GM23338 (cell line): ENCODE measurements around the gene MAPK1. TPM values are rescaled to one million over a fixed set of nuclear protein-coding genes. Genes with fewer than 3 reads are reported as not detected.

Source experiments
- ATAC-seq: fragments of 200-7000 bp; cut with Tn5 transposase; 3 replicates; pipeline ENCODE4 v1.9.1; 2020
- DNase-seq: peaks from one replicate; pipeline ENCODE4 v3.0.0-alpha.2; 2015; ENCODE audit warnings: low spot score
- H2AFZ ChIP-seq: fragments of 200-600 bp; sonication (generic); 2 replicates; pipeline ENCODE4 v1.8.0; 2016; ENCODE audit warnings: antibody characterized with exemption, mild to moderate bottlenecking, moderate library complexity
- H3F3A ChIP-seq: fragments of 200-600 bp; sonication (generic); replicated peaks from 2 replicates; pipeline ENCODE4 v1.8.0; 2017; ENCODE audit warnings: antibody characterized with exemption, mixed run types, low read depth
- H3K27ac ChIP-seq: fragments of 200-600 bp; sonication (generic); 2 replicates; pipeline ENCODE4 v1.6.1; 2016; ENCODE audit warnings: low read depth
- H3K27me3 ChIP-seq: fragments of 200-600 bp; sonication (generic); 2 replicates; pipeline ENCODE4 v1.8.0; 2016; ENCODE audit warnings: mild to moderate bottlenecking, mixed run types, moderate library complexity; ENCODE audit not compliant: insufficient read depth
- H3K36me3 ChIP-seq: fragments of 200-600 bp; sonication (generic); 2 replicates; pipeline ENCODE4 v1.8.0; 2016; ENCODE audit warnings: mild to moderate bottlenecking; ENCODE audit not compliant: insufficient read depth
- H3K4me1 ChIP-seq: fragments of 200-600 bp; sonication (generic); 2 replicates; pipeline ENCODE4 v1.8.0; 2016; ENCODE audit warnings: mild to moderate bottlenecking, moderate library complexity; ENCODE audit not compliant: insufficient read depth
- H3K4me2 ChIP-seq: fragments of 200-600 bp; sonication (generic); 2 replicates; pipeline ENCODE4 v1.7.1; 2017; ENCODE audit warnings: mixed run types
- H3K4me3 ChIP-seq: fragments of 200-600 bp; sonication (generic); 2 replicates; pipeline ENCODE4 v1.6.1; 2016; ENCODE audit warnings: mixed run types
- H3K79me2 ChIP-seq: fragments of 200-600 bp; sonication (generic); replicated peaks from 2 replicates; pipeline ENCODE4 v1.8.0; 2017; ENCODE audit warnings: mild to moderate bottlenecking; ENCODE audit not compliant: insufficient read depth
- H3K9me2 ChIP-seq: fragments of 200-600 bp; sonication (generic); 2 replicates; pipeline ENCODE4 v1.8.0; 2017; ENCODE audit not compliant: insufficient read depth
- H4K20me1 ChIP-seq: fragments of 200-600 bp; sonication (generic); replicated peaks from 2 replicates; pipeline ENCODE4 v1.8.0; 2017; ENCODE audit warnings: mild to moderate bottlenecking; ENCODE audit not compliant: insufficient read depth
- H3K27ac Mint-ChIP-seq: 2 replicates; pipeline ENCODE4 v1.8.0; 2020; ENCODE audit warnings: inconsistent platforms, mild to moderate bottlenecking, moderate library complexity, mixed read lengths
- H3K27me3 Mint-ChIP-seq: 3 replicates; pipeline ENCODE4 v1.8.0; 2022; ENCODE audit warnings: low read depth, mild to moderate bottlenecking, moderate library complexity, mixed read lengths, inconsistent platforms; ENCODE audit not compliant: insufficient read depth, poor library complexity
- H3K36me3 Mint-ChIP-seq: 3 replicates; pipeline ENCODE4 v1.8.0; 2021; ENCODE audit warnings: low read depth, mild to moderate bottlenecking, inconsistent platforms, moderate library complexity, mixed read lengths
- H3K4me1 Mint-ChIP-seq: 3 replicates; pipeline ENCODE4 v1.8.0; 2020; ENCODE audit warnings: mild to moderate bottlenecking, inconsistent platforms, mixed read lengths
- H3K4me3 Mint-ChIP-seq: 3 replicates; pipeline ENCODE4 v1.8.0; 2021; ENCODE audit warnings: moderate library complexity, mild to moderate bottlenecking, inconsistent platforms, mixed read lengths
- H3K9me3 Mint-ChIP-seq: 3 replicates; pipeline ENCODE4 v1.8.0; 2020; ENCODE audit warnings: moderate library complexity, mild to moderate bottlenecking, inconsistent platforms, mixed read lengths
- NANOG ChIP-seq: IDR thresholded peaks from 2 replicates; pipeline ENCODE4 v1.6.1; 2016; ENCODE audit warnings: antibody characterized with exemption, borderline replicate concordance
- STAT1 ChIP-seq: IDR thresholded peaks from one replicate; pipeline ENCODE4 v1.6.1; 2016; ENCODE audit warnings: antibody characterized with exemption; ENCODE audit not compliant: unreplicated experiment
- ZNF331 ChIP-seq: fragments of 250-450 bp; sonication (Bioruptor Pico); IDR thresholded peaks from 2 replicates; pipeline ENCODE4 v1.5.0; 2020; ENCODE audit warnings: low read depth, mild to moderate bottlenecking, moderate library complexity
- ZNF462 ChIP-seq: fragments of 250-450 bp; sonication (Bioruptor Pico); IDR thresholded peaks from 2 replicates; pipeline ENCODE4 v1.5.0; 2020; ENCODE audit warnings: mild to moderate bottlenecking, moderate library complexity
- polyA plus RNA-seq: library from polyadenylated mRNA; unstranded; fragments of >200 nt; fragmentation: Nextera tagmentation; extraction: Ambion mirVana; gene quantifications from 2 replicates; pipeline ENCODE4 v1.2.1, GENCODE V29; 2016
- total RNA-seq: library from RNA; depleted of rRNA; stranded (reverse); fragments of >200 nt; shearing (Covaris generic); gene quantifications from 2 replicates; pipeline ENCODE4 v1.2.3, GENCODE V29; 2014
- TF ChIP-seq, protein P1 (sequence below): IDR thresholded peaks from one replicate; pipeline ENCODE4 v1.6.1; 2018; ENCODE audit warnings: antibody characterized with exemption; ENCODE audit not compliant: unreplicated experiment

MAPK1 gene
- total and polyA plus RNA-seq, 2 experiments from 2014 or later, result 17.4 to 77.5 TPM

DNA sequence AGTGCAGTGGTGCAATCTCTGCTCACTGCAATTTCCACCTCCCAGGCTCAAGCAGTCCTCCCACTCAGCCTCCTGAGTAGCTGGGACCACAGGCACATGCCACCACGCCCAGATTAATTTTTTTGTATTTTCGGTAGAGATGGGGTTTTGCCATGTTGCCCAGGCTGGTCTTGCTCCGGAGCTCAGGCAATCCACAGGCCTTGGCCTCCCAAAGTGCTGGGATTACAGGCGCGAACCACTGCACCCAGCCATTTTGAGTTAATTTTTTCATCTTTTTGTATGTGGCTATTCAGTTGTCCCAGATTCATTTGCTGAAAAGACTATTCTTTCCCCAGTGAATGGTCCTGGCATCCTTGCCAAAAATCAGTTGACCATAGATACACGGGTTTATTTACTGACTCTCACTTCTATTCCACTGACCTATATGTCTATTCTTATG is 63.6 kb downstream of the MAPK1 start (continued):
- TF ChIP-seq ZNF462 (CRISPR knock-in tag) (no peak), NANOG (no peak), ZNF331 (no peak)
- TF ChIP-seq, protein P1, sequence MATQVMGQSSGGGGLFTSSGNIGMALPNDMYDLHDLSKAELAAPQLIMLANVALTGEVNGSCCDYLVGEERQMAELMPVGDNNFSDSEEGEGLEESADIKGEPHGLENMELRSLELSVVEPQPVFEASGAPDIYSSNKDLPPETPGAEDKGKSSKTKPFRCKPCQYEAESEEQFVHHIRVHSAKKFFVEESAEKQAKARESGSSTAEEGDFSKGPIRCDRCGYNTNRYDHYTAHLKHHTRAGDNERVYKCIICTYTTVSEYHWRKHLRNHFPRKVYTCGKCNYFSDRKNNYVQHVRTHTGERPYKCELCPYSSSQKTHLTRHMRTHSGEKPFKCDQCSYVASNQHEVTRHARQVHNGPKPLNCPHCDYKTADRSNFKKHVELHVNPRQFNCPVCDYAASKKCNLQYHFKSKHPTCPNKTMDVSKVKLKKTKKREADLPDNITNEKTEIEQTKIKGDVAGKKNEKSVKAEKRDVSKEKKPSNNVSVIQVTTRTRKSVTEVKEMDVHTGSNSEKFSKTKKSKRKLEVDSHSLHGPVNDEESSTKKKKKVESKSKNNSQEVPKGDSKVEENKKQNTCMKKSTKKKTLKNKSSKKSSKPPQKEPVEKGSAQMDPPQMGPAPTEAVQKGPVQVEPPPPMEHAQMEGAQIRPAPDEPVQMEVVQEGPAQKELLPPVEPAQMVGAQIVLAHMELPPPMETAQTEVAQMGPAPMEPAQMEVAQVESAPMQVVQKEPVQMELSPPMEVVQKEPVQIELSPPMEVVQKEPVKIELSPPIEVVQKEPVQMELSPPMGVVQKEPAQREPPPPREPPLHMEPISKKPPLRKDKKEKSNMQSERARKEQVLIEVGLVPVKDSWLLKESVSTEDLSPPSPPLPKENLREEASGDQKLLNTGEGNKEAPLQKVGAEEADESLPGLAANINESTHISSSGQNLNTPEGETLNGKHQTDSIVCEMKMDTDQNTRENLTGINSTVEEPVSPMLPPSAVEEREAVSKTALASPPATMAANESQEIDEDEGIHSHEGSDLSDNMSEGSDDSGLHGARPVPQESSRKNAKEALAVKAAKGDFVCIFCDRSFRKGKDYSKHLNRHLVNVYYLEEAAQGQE, result no peak

GRCh38 chr22:21802673-21803072 is 64.8 kb downstream of the MAPK1 start:
- H3K27ac ChIP-seq, result no peak overlapping the region
- no peak overlapping the region for H3K27ac Mint-ChIP-seq
- peaks cover 9% of the 10 kb centered on the region; the same call in 1 of the 2 replicates for H4K20me1 ChIP-seq
- H3K4me1 ChIP-seq, result no peaks in the 10 kb centered on the region
- no peaks in the 10 kb centered on the region for H3F3A ChIP-seq
- H3K4me3 ChIP-seq, result no peak overlapping the region
- H3K79me2 ChIP-seq, result peaks cover 4% of the 10 kb centered on the region
- H3K4me3 Mint-ChIP-seq, result no peak overlapping the region
- H3K4me1 Mint-ChIP-seq, result no peaks in the 10 kb centered on the region
- H3K9me3 Mint-ChIP-seq, result no peaks in the 10 kb centered on the region
- peaks cover 55% of the 10 kb centered on the region for H3K36me3 ChIP-seq
- DNase-seq (no peak), ATAC-seq (no peak)
- H3K9me2 ChIP-seq, result no peaks in the 10 kb centered on the region
- peaks cover 76% of the 10 kb centered on the region for H3K36me3 Mint-ChIP-seq
- H3K4me2 ChIP-seq, result no peak overlapping the region
- TF ChIP-seq ZNF331 (no peak), STAT1 (no peak), NANOG (no peak)
- H3K27me3 Mint-ChIP-seq, result peaks cover 3% of the 10 kb centered on the region
- no peak overlapping the region for H2AFZ ChIP-seq
- H3K27me3 ChIP-seq, result no peaks in the 10 kb centered on the region
